Measurements from ENCODE around the gene PTPRG. TPM values are rescaled to one million over a fixed set of nuclear protein-coding genes. Genes with fewer than 3 reads are reported as not detected.

PTPRG gene
- polyA plus RNA-seq, 3 donors = not detected

GRCh38 chr3:62011666-62012065 is 450.3 kb downstream of the PTPRG start:
- 86% methylated on average over 1 of the region's 5 CpGs for WGBS (ENCODE audit: insufficient coverage)
- intact Hi-C loops (cut with micrococcal nuclease) = no loop called here
- Histone ChIP-seq H3K79me2 (ENCODE audit: insufficient read depth, low read length) (no peaks in the 10 kb centered on the region), H3K27me3 (ENCODE audit: control insufficient read depth in 2 of 2, insufficient read depth in 2 of 2, low read length in 2 of 2) (no peaks in the 10 kb centered on the region), H2AFZ (ENCODE audit: insufficient read depth, low read depth, low read length, poor library complexity, severe bottlenecking) (no peak overlapping the region), H3K9me3 (replicated peaks in 1 of 2; ENCODE audit: control insufficient read depth in 1 of 2, insufficient read depth in 1 of 2, low read length in 2 of 2) (no peaks in the 10 kb centered on the region), H3K36me3 (replicated peaks in 1 of 2; ENCODE audit: control insufficient read depth in 1 of 2, insufficient read depth in 2 of 2, low read length in 2 of 2) (no peaks in the 10 kb centered on the region), H3K4me2 (replicated peaks; ENCODE audit: extremely low read depth, low read length, poor library complexity, severe bottlenecking) (no peak overlapping the region), H3K4me1 (ENCODE audit: control insufficient read depth in 1 of 2, insufficient read depth in 2 of 2, low read length in 2 of 2) (no peaks in the 10 kb centered on the region), H3K9ac (ENCODE audit: insufficient read depth, low read length, poor library complexity, severe bottlenecking) (no peak overlapping the region), H3K4me3 (replicated peaks in 1 of 3; ENCODE audit: low read depth in 2 of 3, low read length in 3 of 3) (no peak overlapping the region), H3K27ac (ENCODE audit: low read depth in 1 of 2, low read length in 2 of 2) (no peak overlapping the region), H4K20me1 (ENCODE audit: insufficient read depth, low read length) (no peaks in the 10 kb centered on the region)
- Mint-ChIP-seq H3K9me3 (peaks cover 0 to 10% (median 3%) of the 10 kb centered on the region in 7 donors), H3K4me1 (no peaks in the 10 kb centered on the region), H3K4me3 (no peak overlapping the region), H3K27me3 (ENCODE audit: low read depth in 3 of 3) (peaks cover 0 to 2% (median under 1%) of the 10 kb centered on the region in 3 donors), H3K36me3 (no peaks in the 10 kb centered on the region), H3K27ac (no peak overlapping the region)
- TF ChIP-seq CTCF (IDR thresholded peaks at IDR 0.05) = no peak
- DNase-seq = no peak

GRCh38 chr3:62013951-62014350 is 452.6 kb downstream of the PTPRG start:
- H3K4me3 Mint-ChIP-seq = no peak overlapping the region
- H3K27me3 ChIP-seq (ENCODE audit: control insufficient read depth in 2 of 2, insufficient read depth in 2 of 2, low read length in 2 of 2) = no peaks in the 10 kb centered on the region
- H2AFZ ChIP-seq (ENCODE audit: insufficient read depth, low read depth, low read length, poor library complexity, severe bottlenecking) = no peak overlapping the region
- no peak overlapping the region for H3K4me3 ChIP-seq (replicated peaks in 1 of 3; ENCODE audit: low read depth in 2 of 3, low read length in 3 of 3)
- WGBS (ENCODE audit: insufficient coverage) = no CpG with 5 or more reads among the region's 7 CpGs
- H3K36me3 Mint-ChIP-seq = no peaks in the 10 kb centered on the region
- intact Hi-C loops (cut with micrococcal nuclease) = no loop called here
- no peaks in the 10 kb centered on the region for H3K4me1 ChIP-seq (ENCODE audit: control insufficient read depth in 1 of 2, insufficient read depth in 2 of 2, low read length in 2 of 2)
- H4K20me1 ChIP-seq (ENCODE audit: insufficient read depth, low read length) = no peaks in the 10 kb centered on the region
- peaks cover 2 to 21% (median 6%) of the 10 kb centered on the region in 7 donors for H3K9me3 Mint-ChIP-seq
- H3K4me1 Mint-ChIP-seq = no peaks in the 10 kb centered on the region
- H3K79me2 ChIP-seq (ENCODE audit: insufficient read depth, low read length) = no peaks in the 10 kb centered on the region
- no peak for TF ChIP-seq CTCF (IDR thresholded peaks at IDR 0.05)
- no peaks in the 10 kb centered on the region for H3K36me3 ChIP-seq (replicated peaks in 1 of 2; ENCODE audit: control insufficient read depth in 1 of 2, insufficient read depth in 2 of 2, low read length in 2 of 2)
- H3K27ac ChIP-seq (ENCODE audit: low read depth in 1 of 2, low read length in 2 of 2) = no peak overlapping the region
- peaks cover 0 to 3% of the 10 kb centered on the region in 2 donors for H3K9me3 ChIP-seq (replicated peaks in 1 of 2; ENCODE audit: control insufficient read depth in 1 of 2, insufficient read depth in 1 of 2, low read length in 2 of 2)
- no peak overlapping the region for H3K27ac Mint-ChIP-seq
- no peak overlapping the region for H3K4me2 ChIP-seq (replicated peaks; ENCODE audit: extremely low read depth, low read length, poor library complexity, severe bottlenecking)
- H3K27me3 Mint-ChIP-seq (ENCODE audit: low read depth in 3 of 3) = peaks cover 1 to 2% (median 1%) of the 10 kb centered on the region in 3 donors
- no peak overlapping the region for H3K9ac ChIP-seq (ENCODE audit: insufficient read depth, low read length, poor library complexity, severe bottlenecking)
- no peak for DNase-seq
